ENCODE results near the gene TMEM125.

The TMEM125 gene

GRCh38 chr1:43294761-43295160, 25.0 kb downstream of the TMEM125 start:
- DNase-seq = no peak

GRCh38 chr1:43296207-43296606, 26.4 kb downstream of the TMEM125 start:
- no peak for DNase-seq

GRCh38 chr1:43298055-43298454, 28.3 kb downstream of the TMEM125 start:
- DNase-seq = no peak

- DNase-seq = no peak
Measured at GRCh38 chr1:43299101-43299500, 29.3 kb downstream of the TMEM125 start.

- DNase-seq = no peak
Measured at GRCh38 chr1:43300378-43301094, 30.8 kb downstream of the TMEM125 start, which contains the start of gene TIE1. Gene TIE1, plus strand, starts transcription at chr1:43300982. Its CDS starts 90 bp downstream, at chr1:43301072.

- no peak for DNase-seq
Measured at GRCh38 chr1:43302201-43302600, 32.4 kb downstream of the TMEM125 start.

- DNase-seq = no peak
Measured at GRCh38 chr1:43302721-43303470, 33.1 kb downstream of the TMEM125 start.

GRCh38 chr1:43303471-43304313, 33.9 kb downstream of the TMEM125 start:
- no peak for DNase-seq

- DNase-seq = no peak
Measured at GRCh38 chr1:43304314-43304681, 34.5 kb downstream of the TMEM125 start.

GRCh38 chr1:43304771-43305300, 35.1 kb downstream of the TMEM125 start:
- no peak for DNase-seq

- DNase-seq = no peak
Measured at GRCh38 chr1:43305461-43305860, 35.7 kb downstream of the TMEM125 start.

GRCh38 chr1:43305926-43306687, 36.3 kb downstream of the TMEM125 start:
- no peak for DNase-seq

- DNase-seq = no peak
Measured at GRCh38 chr1:43306688-43307457, 37.1 kb downstream of the TMEM125 start.

- no peak for DNase-seq
Measured at GRCh38 chr1:43307458-43308158, 37.8 kb downstream of the TMEM125 start.

- no peak for DNase-seq
Measured at GRCh38 chr1:43308635-43309404, 39.0 kb downstream of the TMEM125 start.

- no peak for DNase-seq
Measured at GRCh38 chr1:43309405-43310025, 39.7 kb downstream of the TMEM125 start.

GRCh38 chr1:43311521-43311920, 41.7 kb downstream of the TMEM125 start:
- DNase-seq = no peak

GRCh38 chr1:43312212-43312623, 42.4 kb downstream of the TMEM125 start:
- no peak for DNase-seq

- DNase-seq = no peak
Measured at GRCh38 chr1:43312663-43313515, 43.1 kb downstream of the TMEM125 start.
